ENCODE results near the gene CC2D2A.
A peak's percentile ranks its signal among the peaks of the same experiment; 100 is the strongest.

The CC2D2A gene

DNA sequence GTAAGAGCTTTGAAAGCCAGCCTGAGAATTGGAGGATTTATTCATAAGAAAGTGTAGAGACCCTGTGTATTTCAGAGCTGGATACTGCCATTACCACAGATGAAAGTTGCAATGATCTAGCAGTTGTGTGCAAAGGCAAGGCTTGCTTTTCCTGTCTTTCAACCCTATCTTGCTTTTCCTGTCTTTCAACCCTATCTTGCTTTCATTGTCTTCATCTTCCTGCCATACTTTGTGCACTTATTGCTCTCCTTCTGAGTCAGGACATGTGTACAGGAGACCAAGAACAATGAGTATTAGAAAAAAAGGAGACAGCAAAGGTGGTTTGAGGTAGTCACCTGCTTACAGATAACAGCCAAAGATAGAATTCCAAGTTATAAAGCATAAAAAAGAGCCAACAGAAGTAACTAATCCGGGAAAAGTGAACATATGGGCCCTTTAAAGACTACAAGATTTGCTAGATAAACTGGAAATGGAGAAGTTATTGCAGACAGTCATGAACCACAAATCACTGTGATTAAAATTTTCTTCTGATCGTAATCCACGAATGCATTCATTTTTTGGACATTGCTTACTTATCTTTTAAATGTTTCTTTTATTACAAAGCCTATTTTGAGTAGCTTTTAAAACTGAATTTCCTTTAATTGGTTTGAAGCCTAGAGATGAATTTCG is 24.7 kb upstream of the CC2D2A start:
- TF ChIP-seq, protein P1, sequence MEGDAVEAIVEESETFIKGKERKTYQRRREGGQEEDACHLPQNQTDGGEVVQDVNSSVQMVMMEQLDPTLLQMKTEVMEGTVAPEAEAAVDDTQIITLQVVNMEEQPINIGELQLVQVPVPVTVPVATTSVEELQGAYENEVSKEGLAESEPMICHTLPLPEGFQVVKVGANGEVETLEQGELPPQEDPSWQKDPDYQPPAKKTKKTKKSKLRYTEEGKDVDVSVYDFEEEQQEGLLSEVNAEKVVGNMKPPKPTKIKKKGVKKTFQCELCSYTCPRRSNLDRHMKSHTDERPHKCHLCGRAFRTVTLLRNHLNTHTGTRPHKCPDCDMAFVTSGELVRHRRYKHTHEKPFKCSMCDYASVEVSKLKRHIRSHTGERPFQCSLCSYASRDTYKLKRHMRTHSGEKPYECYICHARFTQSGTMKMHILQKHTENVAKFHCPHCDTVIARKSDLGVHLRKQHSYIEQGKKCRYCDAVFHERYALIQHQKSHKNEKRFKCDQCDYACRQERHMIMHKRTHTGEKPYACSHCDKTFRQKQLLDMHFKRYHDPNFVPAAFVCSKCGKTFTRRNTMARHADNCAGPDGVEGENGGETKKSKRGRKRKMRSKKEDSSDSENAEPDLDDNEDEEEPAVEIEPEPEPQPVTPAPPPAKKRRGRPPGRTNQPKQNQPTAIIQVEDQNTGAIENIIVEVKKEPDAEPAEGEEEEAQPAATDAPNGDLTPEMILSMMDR (IDR thresholded peaks at IDR 0.05; ENCODE audit: low read depth, low read length, missing control alignments) = no peak
- H3K4me3 ChIP-seq (ENCODE audit: low read depth, low read length) = no peak overlapping the region
- no peak for DNase-seq (ENCODE audit: low read depth)

DNA sequence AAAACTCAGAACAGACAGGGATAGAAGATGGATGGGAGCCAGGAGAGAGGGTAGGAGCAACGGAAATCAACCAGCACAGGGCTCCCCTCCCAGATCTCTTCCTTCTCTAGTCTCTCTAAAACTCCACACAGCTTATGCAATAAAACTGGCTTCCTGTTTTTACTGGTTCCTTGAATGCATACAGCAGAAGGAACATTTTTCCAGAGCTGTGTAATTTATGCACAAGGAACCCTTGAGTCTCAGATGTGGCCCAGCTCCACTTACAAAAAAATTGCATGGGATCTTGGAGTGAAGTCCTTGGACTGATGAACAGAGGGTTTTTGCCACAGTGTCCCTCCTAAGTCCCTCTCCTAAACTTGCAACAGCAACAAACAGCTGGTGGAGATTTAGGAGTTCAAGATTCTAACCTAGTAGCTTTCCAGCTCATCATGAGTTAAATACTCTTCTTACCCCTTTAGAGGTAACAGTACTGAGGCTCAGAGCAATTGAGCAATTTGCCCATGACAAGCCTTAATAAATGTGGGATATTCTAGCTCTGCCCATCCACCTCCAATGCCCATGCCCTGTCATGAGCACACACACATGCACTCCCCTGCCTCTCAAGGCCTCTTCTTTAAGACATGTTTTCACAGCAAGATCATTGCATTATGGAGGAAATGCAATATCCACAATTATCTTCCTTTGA is 18.4 kb upstream of the CC2D2A start:
- H3K4me3 ChIP-seq (ENCODE audit: low read depth, low read length) = no peak overlapping the region
- TF ChIP-seq, protein P1 (IDR thresholded peaks at IDR 0.05; ENCODE audit: low read depth, low read length, missing control alignments) = no peak
- DNase-seq (ENCODE audit: low read depth) = no peak

DNA sequence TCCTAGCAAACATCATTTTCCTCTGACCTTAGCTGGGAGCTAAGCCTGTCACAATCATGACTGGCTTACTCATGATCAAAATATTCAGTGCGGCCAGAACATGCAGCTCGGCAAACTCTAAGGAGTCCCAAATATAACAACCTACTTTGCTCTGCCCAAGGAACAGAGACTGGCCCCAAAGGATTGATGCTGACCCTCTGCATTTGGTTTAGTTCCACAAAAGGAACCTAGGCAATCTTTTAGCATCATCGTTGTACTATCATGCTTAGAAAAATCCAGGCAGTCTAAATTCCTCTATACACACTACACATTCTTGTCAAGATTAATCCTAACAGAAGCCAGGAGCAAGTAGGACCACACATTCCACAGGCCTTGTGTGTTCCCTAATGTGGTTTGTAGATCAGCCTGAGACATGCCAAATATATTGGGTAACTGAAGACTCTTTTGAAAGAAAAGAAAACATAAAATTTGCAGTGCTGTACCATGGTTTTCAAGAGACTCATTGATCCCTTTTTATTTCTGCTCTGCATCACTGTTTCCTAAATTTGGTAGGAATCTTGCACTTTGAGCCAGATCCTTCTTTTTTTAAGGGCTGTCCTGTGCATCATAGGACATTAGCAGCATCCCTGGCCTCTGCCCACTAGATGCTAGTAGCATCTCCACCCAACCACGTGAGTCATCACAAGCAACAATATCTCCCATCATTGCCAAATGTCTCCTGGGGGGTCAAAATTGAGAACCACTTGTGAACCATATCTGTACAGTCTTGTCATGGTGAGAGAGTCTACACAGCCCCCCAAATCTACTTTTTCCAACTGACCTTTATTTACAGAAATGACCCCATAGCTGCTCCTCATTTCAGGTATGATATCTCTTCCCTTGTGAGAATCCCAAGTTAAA is 17.6 kb upstream of the CC2D2A start:
- no peak for DNase-seq (ENCODE audit: low read depth)
- no peak overlapping the region for H3K4me3 ChIP-seq (ENCODE audit: low read depth, low read length)
- TF ChIP-seq, protein P1 (IDR thresholded peaks at IDR 0.05; ENCODE audit: low read depth, low read length, missing control alignments) = no peak

DNA sequence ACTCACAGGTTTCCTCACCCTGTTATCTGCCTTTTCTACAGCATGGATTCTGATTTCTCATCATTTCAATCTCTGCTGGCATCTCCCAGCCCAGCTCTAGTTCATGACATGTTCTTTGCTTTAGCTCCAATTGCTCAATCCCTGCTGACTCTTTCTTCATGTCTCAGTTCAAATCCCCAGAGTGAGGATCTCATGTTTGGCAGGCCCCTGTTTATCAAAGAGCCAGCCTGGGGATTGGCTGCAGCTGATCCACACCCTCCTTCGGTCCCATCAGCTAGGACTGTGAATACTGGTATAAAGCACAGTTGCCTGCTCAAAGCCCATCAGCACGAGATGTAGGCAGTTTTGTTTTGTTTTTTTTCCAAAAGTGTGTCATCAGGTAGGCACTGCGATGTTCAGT is 14.4 kb upstream of the CC2D2A start:
- TF ChIP-seq, protein P1 (IDR thresholded peaks at IDR 0.05; ENCODE audit: low read depth, low read length, missing control alignments) = no peak
- H3K4me3 ChIP-seq (ENCODE audit: low read depth, low read length) = no peak overlapping the region
- no peak for DNase-seq (ENCODE audit: low read depth)

DNA sequence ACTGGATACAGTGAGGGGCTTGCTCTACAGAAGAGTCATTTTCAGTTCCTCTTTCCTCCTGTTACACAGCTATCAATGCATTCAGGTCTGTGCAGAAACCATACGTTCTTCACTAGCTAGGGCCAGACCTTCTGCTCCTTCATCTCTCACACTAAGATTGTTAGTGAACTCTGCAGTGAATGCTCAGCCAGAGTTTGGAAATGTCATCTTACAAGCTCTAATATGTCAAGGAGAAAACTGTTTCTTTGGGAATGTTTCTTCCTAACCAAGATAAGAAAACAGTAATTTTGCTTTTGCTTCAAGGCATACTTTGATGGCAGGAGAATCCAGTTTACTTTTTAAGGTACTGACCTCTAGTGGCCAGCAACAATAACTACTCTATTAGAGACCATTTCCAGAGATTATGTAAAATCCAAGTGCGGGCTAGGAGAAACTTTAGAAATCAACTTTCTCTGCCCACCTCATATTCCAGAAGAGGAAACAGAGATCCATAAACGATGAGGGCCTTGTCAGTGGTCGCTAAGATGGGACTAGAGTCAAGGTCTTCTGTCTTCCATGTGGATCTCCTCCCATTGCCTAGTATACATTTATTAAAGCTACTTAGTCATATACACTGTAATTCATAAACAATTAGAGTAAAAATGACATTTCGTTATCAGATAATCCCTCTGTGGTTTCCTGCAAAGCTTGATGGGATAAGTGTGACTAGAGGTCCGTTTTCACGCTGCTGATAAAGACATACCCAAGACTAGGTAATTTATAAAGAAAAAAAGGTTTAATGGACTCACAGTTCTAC is 12.1 kb upstream of the CC2D2A start:
- peak; percentile 7 for DNase-seq (ENCODE audit: low read depth)
- TF ChIP-seq, protein P1 (IDR thresholded peaks at IDR 0.05; ENCODE audit: low read depth, low read length, missing control alignments) = peak; percentile 74
- no peak overlapping the region for H3K4me3 ChIP-seq (ENCODE audit: low read depth, low read length)

DNA sequence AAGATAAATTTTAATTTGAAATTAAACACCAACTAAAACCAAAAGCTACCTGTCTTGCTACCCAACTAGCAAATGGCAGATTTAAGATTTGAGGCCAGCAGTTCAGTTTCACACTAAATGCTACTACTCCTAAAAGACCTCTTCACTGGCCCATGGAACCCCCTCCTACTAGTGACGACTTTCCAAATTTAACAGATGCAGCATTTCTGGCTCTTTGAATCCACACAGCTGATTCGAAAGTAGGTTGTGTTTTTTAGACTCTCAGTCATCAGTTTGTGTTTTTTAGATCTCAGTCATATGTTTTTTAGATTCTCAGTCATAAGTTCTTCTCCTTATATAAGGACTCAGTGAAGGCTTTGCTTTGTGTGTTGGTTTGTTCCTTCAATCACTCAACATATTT is 11.1 kb upstream of the CC2D2A start:
- no peak for DNase-seq (ENCODE audit: low read depth)
- TF ChIP-seq, protein P1 (IDR thresholded peaks at IDR 0.05; ENCODE audit: low read depth, low read length, missing control alignments) = no peak

More for the DNA sequence above, 11.1 kb upstream of the CC2D2A start:
- no peak overlapping the region for H3K4me3 ChIP-seq (ENCODE audit: low read depth, low read length)

Data from GM12864 (cell line).